H9 (cell line): ENCODE results near the gene BCAS4. TPM values are rescaled to one million over a fixed set of nuclear protein-coding genes. Genes with fewer than 3 reads are reported as not detected.

ENCODE experiments used
- DNase-seq: peaks from one replicate; pipeline ENCODE4 v3.0.0-alpha.2; 2017
- H2AFZ ChIP-seq: one replicate; pipeline ENCODE4 v1.6.1; 2013; ENCODE audit warnings: mild to moderate bottlenecking, low read length, control low read depth, moderate library complexity
- H2AK5ac ChIP-seq: 2 replicates; pipeline ENCODE4 v1.6.1; 2013; ENCODE audit warnings: low read length, control low read depth, mixed read lengths; ENCODE audit not compliant: insufficient read length
- H2BK120ac ChIP-seq: one replicate; pipeline ENCODE4 v1.6.1; 2013; ENCODE audit warnings: low read depth, mild to moderate bottlenecking, low read length, control low read depth, inconsistent platforms; ENCODE audit not compliant: poor library complexity, severe bottlenecking
- H2BK12ac ChIP-seq: 2 replicates; pipeline ENCODE4 v1.6.1; 2013; ENCODE audit warnings: low read length, control low read depth, mixed read lengths, low read depth; ENCODE audit not compliant: insufficient read length
- H2BK15ac ChIP-seq: 2 replicates; pipeline ENCODE4 v1.6.1; 2013; ENCODE audit warnings: low read depth, low read length, control low read depth
- H2BK20ac ChIP-seq: one replicate; pipeline ENCODE4 v1.6.1; 2013; ENCODE audit warnings: low read depth, mild to moderate bottlenecking, low read length, control low read depth, inconsistent platforms; ENCODE audit not compliant: poor library complexity, severe bottlenecking
- H2BK5ac ChIP-seq: 2 replicates; pipeline ENCODE4 v1.6.1; 2013; ENCODE audit warnings: low read length, control low read depth, mixed read lengths; ENCODE audit not compliant: insufficient read length
- H3K14ac ChIP-seq: 2 replicates; pipeline ENCODE4 v1.6.1; 2013; ENCODE audit warnings: low read length, control low read depth; ENCODE audit not compliant: insufficient read depth
- H3K18ac ChIP-seq: 2 replicates; pipeline ENCODE4 v1.6.1; 2013; ENCODE audit warnings: low read depth, mild to moderate bottlenecking, mixed read lengths, low read length, control low read depth; ENCODE audit not compliant: insufficient read length
- H3K23ac ChIP-seq: 2 replicates; pipeline ENCODE4 v1.6.1; 2013; ENCODE audit warnings: low read length, control low read depth, mixed read lengths, low read depth; ENCODE audit not compliant: insufficient read length
- H3K23me2 ChIP-seq: 2 replicates; pipeline ENCODE4 v1.6.1; 2013; ENCODE audit warnings: low read depth, mild to moderate bottlenecking, mixed read lengths, low read length, control low read depth; ENCODE audit not compliant: insufficient read length, poor library complexity, severe bottlenecking
- H3K27ac ChIP-seq: 2 replicates; pipeline ENCODE4 v1.5.1; 2013; ENCODE audit warnings: low read length, control low read depth, mixed read lengths, low read depth; ENCODE audit not compliant: insufficient read length
- H3K27me3 ChIP-seq: 2 replicates; pipeline ENCODE4 v1.6.1; 2013; ENCODE audit warnings: low read length, control low read depth, inconsistent platforms; ENCODE audit not compliant: insufficient read depth
- H3K4ac ChIP-seq: 2 replicates; pipeline ENCODE4 v1.6.1; 2013; ENCODE audit warnings: low read depth, mild to moderate bottlenecking, control low read depth, inconsistent platforms, low read length, moderate library complexity
- H3K4me1 ChIP-seq: 2 replicates; pipeline ENCODE4 v1.6.1; 2013; ENCODE audit warnings: low read length, control low read depth, inconsistent platforms; ENCODE audit not compliant: insufficient read depth
- H3K4me2 ChIP-seq: 2 replicates; pipeline ENCODE4 v1.6.1; 2013; ENCODE audit warnings: low read length, control low read depth, mixed read lengths; ENCODE audit not compliant: insufficient read length, insufficient read depth
- H3K56ac ChIP-seq: 2 replicates; pipeline ENCODE4 v1.6.1; 2013; ENCODE audit warnings: low read depth, mild to moderate bottlenecking, mixed read lengths, low read length, control low read depth; ENCODE audit not compliant: insufficient read length
- H3K79me1 ChIP-seq: 2 replicates; pipeline ENCODE4 v1.6.1; 2013; ENCODE audit warnings: low read depth, mild to moderate bottlenecking, moderate library complexity, low read length, control low read depth, inconsistent platforms; ENCODE audit not compliant: insufficient read depth, poor library complexity, severe bottlenecking
- H3K79me2 ChIP-seq: 2 replicates; pipeline ENCODE4 v1.6.1; 2013; ENCODE audit warnings: low read length, control low read depth, inconsistent platforms; ENCODE audit not compliant: insufficient read depth
- H3K9ac ChIP-seq: 2 replicates; pipeline ENCODE4 v1.6.1; 2013; ENCODE audit warnings: low read length, control low read depth, mixed read lengths; ENCODE audit not compliant: insufficient read length; ENCODE audit errors: extremely low read depth
- H3K9me3 ChIP-seq: one replicate; pipeline ENCODE4 v1.6.1; 2013; ENCODE audit warnings: low read depth, low read length, inconsistent platforms; ENCODE audit not compliant: control insufficient read depth
- H3T11ph ChIP-seq: one replicate; pipeline ENCODE4 v1.6.1; 2013; ENCODE audit warnings: mild to moderate bottlenecking, low read length, control low read depth, inconsistent platforms
- H4K20me1 ChIP-seq: one replicate; pipeline ENCODE4 v1.6.1; 2013; ENCODE audit not compliant: control insufficient read depth, insufficient read length, insufficient read depth
- H4K5ac ChIP-seq: 2 replicates; pipeline ENCODE4 v1.6.1; 2013; ENCODE audit warnings: low read depth, mild to moderate bottlenecking, mixed read lengths, low read length, control low read depth; ENCODE audit not compliant: insufficient read length
- H4K8ac ChIP-seq: replicated peaks from 2 replicates; pipeline ENCODE4 v1.6.1; 2013; ENCODE audit warnings: low read length, control low read depth, mixed read lengths, low read depth; ENCODE audit not compliant: insufficient read length
- H4K91ac ChIP-seq: 2 replicates; pipeline ENCODE4 v1.6.1; 2013; ENCODE audit warnings: low read depth, mild to moderate bottlenecking, moderate library complexity, mixed read lengths, low read length, control low read depth; ENCODE audit not compliant: insufficient read length
- H3K27ac Mint-ChIP-seq, 3 experiments: 2 replicates in 2 of 3; 3 replicates in 1 of 3; pipeline ENCODE4 v1.8.0; 2020 to 2021; ENCODE audit warnings: mixed read lengths in 3 of 3, mild to moderate bottlenecking in 1 of 3, moderate library complexity in 1 of 3
- H3K27me3 Mint-ChIP-seq: 2 replicates; pipeline ENCODE4 v1.8.0; 2021; ENCODE audit warnings: low read depth, mild to moderate bottlenecking, moderate library complexity, mixed read lengths
- H3K36me3 Mint-ChIP-seq, 3 experiments: 2 replicates in 2 of 3; 3 replicates in 1 of 3; pipeline ENCODE4 v1.8.0; 2020 to 2021; ENCODE audit warnings: low read depth in 3 of 3, mixed read lengths in 3 of 3; ENCODE audit not compliant: insufficient read depth in 1 of 3
- H3K4me1 Mint-ChIP-seq, 2 experiments: 2 replicates each; pipeline ENCODE4 v1.8.0; 2020; ENCODE audit warnings: mixed read lengths in 2 of 2
- H3K4me3 Mint-ChIP-seq, 2 experiments: 2 replicates in 1 of 2; 3 replicates in 1 of 2; pipeline ENCODE4 v1.8.0; 2020 to 2021; ENCODE audit warnings: mild to moderate bottlenecking in 2 of 2, mixed read lengths in 2 of 2, moderate library complexity in 1 of 2
- H3K9me3 Mint-ChIP-seq, 2 experiments: 2 replicates in 1 of 2; 3 replicates in 1 of 2; pipeline ENCODE4 v1.8.0; 2020; ENCODE audit warnings: mild to moderate bottlenecking in 2 of 2, mixed read lengths in 2 of 2, moderate library complexity in 1 of 2
- WGBS: extraction: QIAGEN DNeasy Blood & Tissue Kit; methylation state at CpG from one replicate; pipeline ENCODE4 v1.1.7; 2013; ENCODE audit warnings: missing lambda C conversion rate, low lambda C conversion rate, mixed read lengths; ENCODE audit not compliant: insufficient read length; ENCODE audit errors: extremely low coverage; 5-methylcytosine and 5-hydroxymethylcytosine counted together
- total RNA-seq: library from RNA; stranded (reverse); gene quantifications from 2 replicates; pipeline ENCODE4 v1.2.1, GENCODE V29; 2021
- TF ChIP-seq, protein P1 (sequence below): fragments of 200-600 bp; sonication (generic); conservative IDR thresholded peaks from 3 replicates; pipeline ENCODE4 v1.8.0; 2021; ENCODE audit warnings: antibody characterized with exemption, mild to moderate bottlenecking

The BCAS4 gene
- total RNA-seq, 1 experiment from 2014 or later: 16.9 TPM

DNA sequence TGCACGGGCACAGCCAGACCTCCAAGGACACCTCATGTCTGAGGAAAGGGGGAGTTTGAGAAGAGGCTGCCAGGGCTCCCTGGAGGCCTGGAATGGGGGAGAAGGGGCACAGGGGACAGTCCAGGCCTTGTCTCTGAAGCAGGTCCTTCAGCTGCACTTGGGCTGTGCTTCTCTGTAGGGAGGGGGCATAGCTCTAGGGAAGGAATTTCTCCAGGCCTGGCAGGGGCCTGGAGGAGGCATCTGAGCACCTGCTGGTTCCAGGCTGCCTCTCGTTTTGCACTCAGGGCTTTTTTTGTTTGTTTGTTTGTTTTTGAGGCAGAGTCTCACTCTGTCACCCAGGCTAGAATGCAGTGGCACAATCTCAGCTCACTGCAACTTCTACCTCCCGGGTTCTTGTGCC lies 67.7 kb downstream of the BCAS4 start:
- Histone ChIP-seq H3K4ac (no peak overlapping the region), H2AK5ac (no peak overlapping the region), H2BK20ac (no peak overlapping the region), H3K23me2 (no peaks in the 10 kb centered on the region), H3K4me1 (no peaks in the 10 kb centered on the region), H3K27ac (no peak overlapping the region), H3K9ac (no peak overlapping the region), H3T11ph (no peak overlapping the region), H4K20me1 (no peaks in the 10 kb centered on the region), H3K79me2 (no peaks in the 10 kb centered on the region), H2BK5ac (no peak overlapping the region), H3K27me3 (no peaks in the 10 kb centered on the region), H2AFZ (no peak overlapping the region), H2BK12ac (no peak overlapping the region), H3K79me1 (no peaks in the 10 kb centered on the region), H2BK15ac (no peak overlapping the region), H4K8ac (no peak overlapping the region), H3K56ac (no peak overlapping the region), H3K9me3 (no peaks in the 10 kb centered on the region), H3K14ac (no peak overlapping the region; the same call in 1 of the 2 replicates), H4K5ac (no peak overlapping the region), H3K23ac (no peak overlapping the region), H3K18ac (no peak overlapping the region), H4K91ac (no peak overlapping the region), H3K4me2 (no peak overlapping the region), H2BK120ac (no peak overlapping the region)
- Mint-ChIP-seq H3K9me3 (no peaks in the 10 kb centered on the region), H3K36me3 (peaks cover 0 to 2% (median 0%) of the 10 kb centered on the region in 3 experiments; a peak in 1 of 7 replicates), H3K4me3 (no peak overlapping the region), H3K27me3 (no peaks in the 10 kb centered on the region), H3K27ac (peak overlapping the region; percentile 8 to 52 (median 11); a peak in 5 of 7 replicates), H3K4me1 (peaks cover 30 to 42% of the 10 kb centered on the region in 2 experiments)
- no CpG with 5 or more reads among the region's 3 CpGs for WGBS
- TF ChIP-seq, protein P1, sequence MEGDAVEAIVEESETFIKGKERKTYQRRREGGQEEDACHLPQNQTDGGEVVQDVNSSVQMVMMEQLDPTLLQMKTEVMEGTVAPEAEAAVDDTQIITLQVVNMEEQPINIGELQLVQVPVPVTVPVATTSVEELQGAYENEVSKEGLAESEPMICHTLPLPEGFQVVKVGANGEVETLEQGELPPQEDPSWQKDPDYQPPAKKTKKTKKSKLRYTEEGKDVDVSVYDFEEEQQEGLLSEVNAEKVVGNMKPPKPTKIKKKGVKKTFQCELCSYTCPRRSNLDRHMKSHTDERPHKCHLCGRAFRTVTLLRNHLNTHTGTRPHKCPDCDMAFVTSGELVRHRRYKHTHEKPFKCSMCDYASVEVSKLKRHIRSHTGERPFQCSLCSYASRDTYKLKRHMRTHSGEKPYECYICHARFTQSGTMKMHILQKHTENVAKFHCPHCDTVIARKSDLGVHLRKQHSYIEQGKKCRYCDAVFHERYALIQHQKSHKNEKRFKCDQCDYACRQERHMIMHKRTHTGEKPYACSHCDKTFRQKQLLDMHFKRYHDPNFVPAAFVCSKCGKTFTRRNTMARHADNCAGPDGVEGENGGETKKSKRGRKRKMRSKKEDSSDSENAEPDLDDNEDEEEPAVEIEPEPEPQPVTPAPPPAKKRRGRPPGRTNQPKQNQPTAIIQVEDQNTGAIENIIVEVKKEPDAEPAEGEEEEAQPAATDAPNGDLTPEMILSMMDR: no peak
- no peak for DNase-seq
